GM19438 (cell line): ENCODE measurements around the gene SHOC2.

Experiments
- ATAC-seq: cut with Tn5 transposase; IDR thresholded peaks from one replicate; pipeline ENCODE4 v1.9.1; 2021; ENCODE audit warnings: low read depth; ENCODE audit not compliant: unreplicated experiment

SHOC2 gene

GRCh38 chr10:110939419-110939818, 20.0 kb downstream of the SHOC2 start:
- no peak for ATAC-seq

- ATAC-seq = no peak
Observed at GRCh38 chr10:110944792-110945396, 25.5 kb downstream of the SHOC2 start.

GRCh38 chr10:110946496-110946895, 27.1 kb downstream of the SHOC2 start:
- ATAC-seq = no peak

- no peak for ATAC-seq
Observed at GRCh38 chr10:110947061-110947595, 27.7 kb downstream of the SHOC2 start.

- no peak for ATAC-seq
Observed at GRCh38 chr10:110951381-110951780, 32.0 kb downstream of the SHOC2 start.

- no peak for ATAC-seq
Observed at GRCh38 chr10:110957606-110958005, 38.2 kb downstream of the SHOC2 start.

- ATAC-seq = no peak
Observed at GRCh38 chr10:110959379-110960332, 40.3 kb downstream of the SHOC2 start.

- ATAC-seq = no peak
Observed at GRCh38 chr10:110960333-110960712, 40.9 kb downstream of the SHOC2 start.

GRCh38 chr10:110962443-110962842, 43.0 kb downstream of the SHOC2 start:
- no peak for ATAC-seq

- ATAC-seq = no peak
Observed at GRCh38 chr10:110963162-110963561, 43.8 kb downstream of the SHOC2 start.

GRCh38 chr10:110964681-110965080, 45.3 kb downstream of the SHOC2 start:
- no peak for ATAC-seq

GRCh38 chr10:110965216-110965615, 45.8 kb downstream of the SHOC2 start:
- ATAC-seq = no peak

GRCh38 chr10:110966146-110966545, 46.7 kb downstream of the SHOC2 start:
- ATAC-seq = no peak

- ATAC-seq = no peak
Observed at GRCh38 chr10:110967009-110967630, 47.7 kb downstream of the SHOC2 start.

GRCh38 chr10:110967645-110968044, 48.2 kb downstream of the SHOC2 start:
- no peak for ATAC-seq

GRCh38 chr10:110969183-110969582, 49.8 kb downstream of the SHOC2 start:
- no peak for ATAC-seq

GRCh38 chr10:110971638-110972037, 52.2 kb downstream of the SHOC2 start:
- ATAC-seq = no peak

GRCh38 chr10:110972231-110973134, 53.1 kb downstream of the SHOC2 start:
- ATAC-seq = no peak

GRCh38 chr10:110973400-110973799, 54.0 kb downstream of the SHOC2 start:
- ATAC-seq = no peak

- ATAC-seq = no peak
Observed at GRCh38 chr10:110976577-110976976, 57.2 kb downstream of the SHOC2 start.
